Upper lobe of left lung (tissue), 6 donors: ENCODE data around the gene PLXNB2. TPM values are rescaled to one million over a fixed set of nuclear protein-coding genes. Genes with fewer than 3 reads are reported as not detected.
A peak's percentile ranks its signal among the peaks of the same experiment; 100 is the strongest.

ENCODE experiments used
- ATAC-seq, 2 donors: fragments of 200-7000 bp; cut with Tn5 transposase; one replicate each; pipeline ENCODE4 v1.9.1; 2022; ENCODE audit warnings: mild to moderate bottlenecking in 2 of 2, moderate library complexity in 2 of 2; ENCODE audit not compliant: low FRiP score in 2 of 2
- DNase-seq, 2 donors: peaks; one replicate each; pipeline ENCODE4 v3.0.0-alpha.2; 2019 to 2020
- H3K27ac ChIP-seq, 4 donors: fragments of 200-600 bp; sonication (generic); one replicate each; pipeline ENCODE4 v1.5.1; 2016 to 2019
- H3K27me3 ChIP-seq, 4 donors: fragments of 200-600 bp; sonication (generic); one replicate each; pipeline ENCODE4 v1.5.1; 2017 to 2019
- H3K36me3 ChIP-seq, 4 donors: fragments of 200-600 bp; sonication (generic); one replicate each; pipeline ENCODE4 v1.5.1; 2016 to 2019
- H3K4me1 ChIP-seq, 4 donors: fragments of 200-600 bp; sonication (generic); one replicate each; pipeline ENCODE4 v1.5.1; 2018 to 2019
- H3K4me3 ChIP-seq, 4 donors: fragments of 200-600 bp; sonication (generic); one replicate each; pipeline ENCODE4 v1.5.1; 2017 to 2019; ENCODE audit warnings: mild to moderate bottlenecking in 2 of 4, moderate library complexity in 1 of 4
- H3K9me3 ChIP-seq, 4 donors: fragments of 200-600 bp; sonication (generic); one replicate each; pipeline ENCODE4 v1.5.1; 2018 to 2019
- EP300 ChIP-seq, 4 donors: sonication (generic); formaldehyde crosslinking; IDR thresholded peaks; one replicate each; pipeline ENCODE4 v1.5.1; 2017; ENCODE audit warnings: antibody characterized with exemption in 4 of 4, control low read depth in 2 of 4
- POLR2A ChIP-seq, 4 donors: fragments of 450-650 bp; IDR thresholded peaks; one replicate each; pipeline ENCODE4 v1.5.1; 2016 to 2017; ENCODE audit warnings: antibody characterized with exemption in 4 of 4, mild to moderate bottlenecking in 2 of 4
- POLR2AphosphoS5 ChIP-seq, 2 donors: sonication (generic); formaldehyde crosslinking; IDR thresholded peaks; one replicate each; pipeline ENCODE4 v1.5.1; 2017; ENCODE audit warnings: antibody characterized with exemption in 2 of 2
- whole genome bisulfite sequencing, 2 donors: methylation state at CpG; one replicate each; pipeline ENCODE4 v1.1.5; 2017 to 2018; 5-methylcytosine and 5-hydroxymethylcytosine counted together
- total RNA-seq, 6 donors: library from RNA; depleted of rRNA in 4 of 6; stranded (reverse); fragments of >200 nt in 4 of 6; gene quantifications; one replicate each; pipeline versions ENCODE4 v1.1.0 to v1.2.1, GENCODE V29; 2016 to 2021
- TF ChIP-seq, protein P1 (sequence below), 6 experiments: fragments of 450-650 bp in 4 of 6; fragments of 200-600 bp in 2 of 6; sonication (generic) in 2 of 6; IDR thresholded peaks; one replicate each; pipeline ENCODE4 v1.5.1; 2016 to 2019; ENCODE audit warnings: antibody characterized with exemption in 6 of 6
- donor health status: DM: no; HTN: no; CAD: no; lungs with moderate emphysema.
- donor health status: DM: no; HTN: yes; CAD: no; lungs with severe emphysema.

Gene PLXNB2
- total RNA-seq, 6 donors from 2014 or later: 218 to 407 (median 313) TPM

GRCh38 chr22:50260434-50260800 is 47.0 kb downstream of the PLXNB2 start:
- peak overlapping the region in 3 of 4 donors; percentile 15 to 70 (median 42) for H3K27ac ChIP-seq
- WGBS, 2 donors: 34 to 41% methylated on average over 9 to 10 of the region's 11 CpGs
- H3K4me3 ChIP-seq: peak overlapping the region; percentile 56 to 67 (median 62)
- H3K4me1 ChIP-seq: peaks cover 16 to 35% (median 18%) of the 10 kb centered on the region in 4 donors
- TF ChIP-seq POLR2A (IDR thresholded peaks at IDR 0.05) (no peak), POLR2AphosphoS5 (IDR thresholded peaks at IDR 0.05) (no peak), EP300 (IDR thresholded peaks at IDR 0.05) (no peak)
- TF ChIP-seq, protein P1, sequence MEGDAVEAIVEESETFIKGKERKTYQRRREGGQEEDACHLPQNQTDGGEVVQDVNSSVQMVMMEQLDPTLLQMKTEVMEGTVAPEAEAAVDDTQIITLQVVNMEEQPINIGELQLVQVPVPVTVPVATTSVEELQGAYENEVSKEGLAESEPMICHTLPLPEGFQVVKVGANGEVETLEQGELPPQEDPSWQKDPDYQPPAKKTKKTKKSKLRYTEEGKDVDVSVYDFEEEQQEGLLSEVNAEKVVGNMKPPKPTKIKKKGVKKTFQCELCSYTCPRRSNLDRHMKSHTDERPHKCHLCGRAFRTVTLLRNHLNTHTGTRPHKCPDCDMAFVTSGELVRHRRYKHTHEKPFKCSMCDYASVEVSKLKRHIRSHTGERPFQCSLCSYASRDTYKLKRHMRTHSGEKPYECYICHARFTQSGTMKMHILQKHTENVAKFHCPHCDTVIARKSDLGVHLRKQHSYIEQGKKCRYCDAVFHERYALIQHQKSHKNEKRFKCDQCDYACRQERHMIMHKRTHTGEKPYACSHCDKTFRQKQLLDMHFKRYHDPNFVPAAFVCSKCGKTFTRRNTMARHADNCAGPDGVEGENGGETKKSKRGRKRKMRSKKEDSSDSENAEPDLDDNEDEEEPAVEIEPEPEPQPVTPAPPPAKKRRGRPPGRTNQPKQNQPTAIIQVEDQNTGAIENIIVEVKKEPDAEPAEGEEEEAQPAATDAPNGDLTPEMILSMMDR (IDR thresholded peaks at IDR 0.05): no peak
- peaks cover 0 to 3% (median 0%) of the 10 kb centered on the region in 4 donors for H3K36me3 ChIP-seq
- no peaks in the 10 kb centered on the region for H3K9me3 ChIP-seq
- peaks cover 0 to 13% (median 2%) of the 10 kb centered on the region in 4 donors for H3K27me3 ChIP-seq
- no peak for ATAC-seq
- no peak for DNase-seq

DNA sequence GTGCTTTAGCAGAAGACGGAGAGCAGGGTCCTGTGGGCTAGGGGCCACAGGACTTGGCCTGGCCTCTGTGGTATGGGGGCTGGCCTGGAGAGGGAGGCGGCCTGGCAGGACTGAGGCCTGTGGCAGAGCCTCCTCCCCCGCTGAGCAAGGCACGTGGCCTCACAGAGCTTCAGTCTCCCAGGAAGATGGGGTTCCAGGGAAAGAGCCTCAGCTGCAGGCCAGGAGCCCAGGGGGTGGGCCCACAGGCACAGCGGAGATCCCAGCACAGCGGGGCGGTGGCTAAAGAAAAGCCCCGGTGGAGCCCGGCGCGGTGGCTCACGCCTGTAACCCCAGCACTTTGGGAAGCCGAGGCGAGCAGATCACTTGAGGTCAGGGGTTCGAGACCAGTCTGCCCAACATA is 48.1 kb downstream of the PLXNB2 start:
- Histone ChIP-seq H3K4me3 (no peak overlapping the region), H3K36me3 (peaks cover 0 to 3% (median 0%) of the 10 kb centered on the region in 4 donors), H3K27ac (no peak overlapping the region), H3K9me3 (no peaks in the 10 kb centered on the region), H3K27me3 (peaks cover 0 to 13% (median 2%) of the 10 kb centered on the region in 4 donors), H3K4me1 (peaks cover 16 to 35% (median 18%) of the 10 kb centered on the region in 4 donors)
- TF ChIP-seq POLR2A (IDR thresholded peaks at IDR 0.05) (no peak), EP300 (IDR thresholded peaks at IDR 0.05) (no peak), POLR2AphosphoS5 (IDR thresholded peaks at IDR 0.05) (no peak)
- TF ChIP-seq, protein P1 (IDR thresholded peaks at IDR 0.05): no peak
- DNase-seq: no peak
- ATAC-seq: no peak
- 85 to 94% methylated on average over 12 to 15 of the region's 15 CpGs for WGBS, 2 donors

- 87 to 90% methylated on average over 22 to 24 of the region's 24 CpGs for WGBS, 2 donors
- TF ChIP-seq POLR2A (IDR thresholded peaks at IDR 0.05) (no peak), POLR2AphosphoS5 (IDR thresholded peaks at IDR 0.05) (no peak), EP300 (IDR thresholded peaks at IDR 0.05) (no peak)
- TF ChIP-seq, protein P1 (IDR thresholded peaks at IDR 0.05): no peak
- ATAC-seq (no peak), DNase-seq (peak in 1 of 2 donors; percentile 60)
- Histone ChIP-seq H3K9me3 (no peaks in the 10 kb centered on the region), H3K36me3 (peaks cover 0 to 3% (median 0%) of the 10 kb centered on the region in 4 donors), H3K4me1 (peaks cover 16 to 35% (median 18%) of the 10 kb centered on the region in 4 donors), H3K27ac (no peak overlapping the region), H3K4me3 (no peak overlapping the region), H3K27me3 (peaks cover 0 to 13% (median 2%) of the 10 kb centered on the region in 4 donors)
These were observed 48.8 kb downstream of the PLXNB2 start for GRCh38 chr22:50258361-50259292.

GRCh38 chr22:50257451-50258360 is 49.7 kb downstream of the PLXNB2 start:
- ATAC-seq: no peak
- DNase-seq: peak in 1 of 2 donors; percentile 72
- Histone ChIP-seq H3K27ac (no peak overlapping the region), H3K4me3 (no peak overlapping the region), H3K27me3 (peaks cover 0 to 13% (median 2%) of the 10 kb centered on the region in 4 donors), H3K4me1 (peaks cover 16 to 28% (median 18%) of the 10 kb centered on the region in 4 donors), H3K36me3 (peaks cover 0 to 3% (median 0%) of the 10 kb centered on the region in 4 donors), H3K9me3 (no peaks in the 10 kb centered on the region)
- no peak for TF ChIP-seq POLR2A (IDR thresholded peaks at IDR 0.05)
- no peak for TF ChIP-seq EP300 (IDR thresholded peaks at IDR 0.05)
- no peak for TF ChIP-seq POLR2AphosphoS5 (IDR thresholded peaks at IDR 0.05)
- TF ChIP-seq, protein P1 (IDR thresholded peaks at IDR 0.05): no peak
- WGBS, 2 donors: 84% methylated on average over 6 to 31 of the region's 31 CpGs
